Amygdala (tissue), 56 donors: Measurements from ENCODE around the gene RETSAT.

Experiments used
- DNase-seq, 56 donors: peaks; one replicate each; lab custom pipeline; 2025; lab: John Stamatoyannopoulos, UW

The RETSAT gene

GRCh38 chr2:85354286-85355072 lies at the start of gene RETSAT, which contains the start of gene ELMOD3:
RETSAT (minus strand) TSS chr2:85354528; CDS start chr2:85354507, 21 bp downstream.
ELMOD3 (plus strand) TSS chr2:85354769; CDS start chr2:85357199, 2,430 bp downstream.
- peak; percentile 72 to 97 (median 94) for DNase-seq

GRCh38 chr2:85401844-85402243 lies 47.5 kb upstream of the RETSAT start:
- no peak for DNase-seq

- DNase-seq, result no peak
These were observed 47.1 kb upstream of the RETSAT start for GRCh38 chr2:85401464-85401805.

- peak in 3 of 56 donors; percentile 16 to 48 (median 45) for DNase-seq
These were observed 46.5 kb upstream of the RETSAT start for GRCh38 chr2:85400541-85401463.

GRCh38 chr2:85400023-85400422 lies 45.7 kb upstream of the RETSAT start:
- no peak for DNase-seq

GRCh38 chr2:85399183-85399455 lies 44.8 kb upstream of the RETSAT start:
- no peak for DNase-seq

- no peak for DNase-seq
These were observed 44.3 kb upstream of the RETSAT start for GRCh38 chr2:85398426-85399182.

- DNase-seq, result no peak
These were observed 43.6 kb upstream of the RETSAT start for GRCh38 chr2:85397925-85398331.

- DNase-seq, result no peak
These were observed 42.5 kb upstream of the RETSAT start for GRCh38 chr2:85396531-85397470.

- DNase-seq, result no peak
These were observed 41.7 kb upstream of the RETSAT start for GRCh38 chr2:85395912-85396475.

GRCh38 chr2:85394976-85395375 lies 40.6 kb upstream of the RETSAT start:
- no peak for DNase-seq

- DNase-seq, result peak in 40 of 56 donors; percentile 11 to 83 (median 61)
These were observed 39.9 kb upstream of the RETSAT start for GRCh38 chr2:85394261-85394681.

GRCh38 chr2:85393836-85394235 lies 39.5 kb upstream of the RETSAT start:
- no peak for DNase-seq

GRCh38 chr2:85390941-85391669 lies 36.8 kb upstream of the RETSAT start:
- DNase-seq, result peak in 26 of 56 donors; percentile 10 to 64 (median 26)

- no peak for DNase-seq
These were observed 34.7 kb upstream of the RETSAT start for GRCh38 chr2:85388878-85389538.

- no peak for DNase-seq
These were observed 33.4 kb upstream of the RETSAT start for GRCh38 chr2:85387754-85388153.

- DNase-seq, result no peak
These were observed 31.4 kb upstream of the RETSAT start for GRCh38 chr2:85385746-85386145.

- DNase-seq, result no peak
These were observed 29.5 kb upstream of the RETSAT start for GRCh38 chr2:85383850-85384249.
